Lung (tissue), 12 donors: Measurements from ENCODE around the gene PNMA3. TPM values are rescaled to one million over a fixed set of nuclear protein-coding genes. Genes with fewer than 3 reads are reported as not detected.

Source experiments
- ATAC-seq: fragments of 200-7000 bp; cut with Tn5 transposase; one replicate; pipeline ENCODE4 v1.9.1; 2020; ENCODE audit warnings: moderate number of reproducible peaks; ENCODE audit not compliant: insufficient read depth, low FRiP score
- DNase-seq, 3 donors: peaks; one replicate each; pipeline ENCODE4 v3.0.0-alpha.2; 2013 to 2017
- H3K27ac ChIP-seq, 2 donors: one replicate each; pipeline ENCODE4 v1.5.1; 2013; ENCODE audit warnings: mild to moderate bottlenecking in 2 of 2, moderate library complexity in 2 of 2, control low read depth in 1 of 2, inconsistent platforms in 1 of 2, low read depth in 1 of 2, low read length in 1 of 2
- H3K27me3 ChIP-seq, 3 donors: one replicate each; pipeline ENCODE4 v1.5.1; 2013; ENCODE audit warnings: low read length in 2 of 3; ENCODE audit not compliant: control insufficient read depth in 3 of 3, insufficient read depth in 3 of 3
- H3K36me3 ChIP-seq, 4 donors: one replicate each; pipeline ENCODE4 v1.5.1; 2013; ENCODE audit warnings: low read length in 4 of 4, mild to moderate bottlenecking in 1 of 4, moderate library complexity in 1 of 4; ENCODE audit not compliant: control insufficient read depth in 4 of 4, insufficient read depth in 4 of 4
- H3K4me1 ChIP-seq, 5 donors: one replicate each; pipeline ENCODE4 v1.5.1; 2013; ENCODE audit warnings: low read length in 5 of 5, mild to moderate bottlenecking in 2 of 5, moderate library complexity in 1 of 5; ENCODE audit not compliant: control insufficient read depth in 5 of 5, insufficient read depth in 5 of 5
- H3K4me3 ChIP-seq: one replicate; pipeline ENCODE4 v1.5.1; 2013; ENCODE audit warnings: mild to moderate bottlenecking, control low read depth, moderate library complexity
- H3K9ac ChIP-seq, 2 donors: one replicate each; pipeline ENCODE4 v1.5.1; 2013; ENCODE audit warnings: low read length in 2 of 2, control low read depth in 1 of 2; ENCODE audit not compliant: insufficient read depth in 1 of 2
- H3K9me3 ChIP-seq, 4 donors: one replicate each; pipeline ENCODE4 v1.5.1; 2013; ENCODE audit warnings: low read length in 3 of 4, mild to moderate bottlenecking in 1 of 4, moderate library complexity in 1 of 4; ENCODE audit not compliant: control insufficient read depth in 4 of 4, insufficient read depth in 3 of 4
- WGBS, 2 donors: extraction: QIAGEN DNeasy Blood & Tissue Kit; methylation state at CpG; one replicate each; pipeline ENCODE4 v1.1.7; 2013; 5-methylcytosine and 5-hydroxymethylcytosine counted together
- polyA plus RNA-seq, 2 donors: library from polyadenylated mRNA; stranded (reverse); fragments of 200-250 nt; gene quantifications; one replicate each; pipeline ENCODE4 v1.2.1, GENCODE V29; 2013
- total RNA-seq, 2 donors: library from RNA; depleted of rRNA in 1 of 2; stranded (reverse); fragments of >200 nt in 1 of 2; gene quantifications; one replicate each; pipeline ENCODE4 v1.2.1, GENCODE V29; 2014 to 2021
- TF ChIP-seq, protein P1 (sequence below): IDR thresholded peaks from 2 replicates; pipeline ENCODE4 v1.5.1; 2012; ENCODE audit warnings: mild to moderate bottlenecking; ENCODE audit errors: control extremely low read depth, extremely low read depth
- donor health status: control.
- donor health status: control.
- donor health status: Bipolar disorder and iron deficiency.
- donor health status: healthy.
- donor health status: DM: yes; HTN: yes; CAD: no.

PNMA3 gene
- total and polyA plus RNA-seq, 4 donors, result 0.09 to 0.28 (median 0.28) TPM

DNA sequence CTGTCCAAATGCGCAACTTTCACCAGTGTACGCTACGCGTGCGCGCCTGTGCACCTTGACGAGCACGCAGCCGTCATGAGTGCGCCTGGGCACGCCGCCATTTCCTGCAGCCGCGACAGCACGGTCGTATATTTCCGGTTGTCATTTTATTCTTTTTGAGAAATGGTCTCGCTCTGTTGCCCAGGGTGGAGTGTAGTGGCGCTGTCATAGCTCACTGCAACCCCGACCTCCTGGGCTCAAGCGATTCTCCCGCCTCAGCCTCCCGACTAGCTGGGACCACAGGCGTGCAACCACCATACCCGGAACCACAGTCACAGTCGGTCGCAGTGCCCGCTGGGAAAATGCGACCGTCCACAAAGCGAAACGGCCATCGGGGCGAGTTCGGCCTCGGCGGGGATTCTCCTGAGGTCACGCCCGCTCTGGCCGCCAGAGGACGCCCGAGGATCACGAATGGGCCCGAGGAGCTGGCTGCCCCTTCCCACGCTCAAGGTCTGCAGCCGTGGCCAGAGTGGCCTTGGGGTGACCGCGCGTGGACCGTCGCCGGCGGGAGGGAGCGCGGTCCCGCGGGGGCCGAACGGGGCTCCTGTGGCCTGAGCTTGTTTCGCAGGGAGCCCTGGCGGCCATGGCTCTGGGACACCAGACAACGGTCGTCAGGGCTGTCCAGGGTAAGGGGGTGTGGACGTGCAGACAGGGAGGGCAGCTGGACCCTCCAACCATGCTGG is 23.7 kb upstream of the PNMA3 start:
- H3K27me3 ChIP-seq, result peaks cover 0 to 5% (median 0%) of the 10 kb centered on the region in 3 donors
- DNase-seq (peak; percentile 61 to 74 (median 67)), ATAC-seq (peak; percentile 80)
- H3K4me3 ChIP-seq, result peak overlapping the region; percentile 15
- peaks cover 0 to 6% (median 0%) of the 10 kb centered on the region in 4 donors for H3K9me3 ChIP-seq
- no peak overlapping the region for H3K9ac ChIP-seq
- peaks cover 0 to 3% (median 0%) of the 10 kb centered on the region in 5 donors for H3K4me1 ChIP-seq
- H3K27ac ChIP-seq, result no peak overlapping the region
- 14 to 41% methylated on average over 32 to 64 of the region's 64 CpGs for WGBS, 2 donors
- H3K36me3 ChIP-seq, result no peaks in the 10 kb centered on the region
- TF ChIP-seq, protein P1, sequence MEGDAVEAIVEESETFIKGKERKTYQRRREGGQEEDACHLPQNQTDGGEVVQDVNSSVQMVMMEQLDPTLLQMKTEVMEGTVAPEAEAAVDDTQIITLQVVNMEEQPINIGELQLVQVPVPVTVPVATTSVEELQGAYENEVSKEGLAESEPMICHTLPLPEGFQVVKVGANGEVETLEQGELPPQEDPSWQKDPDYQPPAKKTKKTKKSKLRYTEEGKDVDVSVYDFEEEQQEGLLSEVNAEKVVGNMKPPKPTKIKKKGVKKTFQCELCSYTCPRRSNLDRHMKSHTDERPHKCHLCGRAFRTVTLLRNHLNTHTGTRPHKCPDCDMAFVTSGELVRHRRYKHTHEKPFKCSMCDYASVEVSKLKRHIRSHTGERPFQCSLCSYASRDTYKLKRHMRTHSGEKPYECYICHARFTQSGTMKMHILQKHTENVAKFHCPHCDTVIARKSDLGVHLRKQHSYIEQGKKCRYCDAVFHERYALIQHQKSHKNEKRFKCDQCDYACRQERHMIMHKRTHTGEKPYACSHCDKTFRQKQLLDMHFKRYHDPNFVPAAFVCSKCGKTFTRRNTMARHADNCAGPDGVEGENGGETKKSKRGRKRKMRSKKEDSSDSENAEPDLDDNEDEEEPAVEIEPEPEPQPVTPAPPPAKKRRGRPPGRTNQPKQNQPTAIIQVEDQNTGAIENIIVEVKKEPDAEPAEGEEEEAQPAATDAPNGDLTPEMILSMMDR, result peak; percentile 71

DNA sequence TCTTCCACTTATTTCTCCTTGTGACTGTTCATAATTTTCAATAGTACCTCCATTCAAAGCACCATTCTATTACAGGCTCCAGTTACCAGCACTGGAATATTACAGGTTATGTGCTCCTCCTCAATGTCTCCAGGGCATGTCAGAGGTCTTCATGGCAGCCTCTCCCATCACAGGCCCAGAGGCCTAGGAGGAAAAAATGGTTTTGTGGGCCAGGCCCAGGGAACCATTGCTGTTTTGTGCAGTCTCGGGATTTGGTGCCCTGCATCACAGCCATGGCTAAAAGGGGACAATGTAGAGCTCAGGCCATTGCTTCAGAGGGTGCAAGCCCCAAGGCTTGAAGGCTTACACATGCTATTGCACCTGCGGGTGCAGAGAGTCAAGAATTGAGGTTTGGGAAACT is 7.2 kb upstream of the PNMA3 start:
- TF ChIP-seq, protein P1, result no peak
- 86 to 93% methylated on average over 2 of the region's 2 CpGs for WGBS, 2 donors

DNA sequence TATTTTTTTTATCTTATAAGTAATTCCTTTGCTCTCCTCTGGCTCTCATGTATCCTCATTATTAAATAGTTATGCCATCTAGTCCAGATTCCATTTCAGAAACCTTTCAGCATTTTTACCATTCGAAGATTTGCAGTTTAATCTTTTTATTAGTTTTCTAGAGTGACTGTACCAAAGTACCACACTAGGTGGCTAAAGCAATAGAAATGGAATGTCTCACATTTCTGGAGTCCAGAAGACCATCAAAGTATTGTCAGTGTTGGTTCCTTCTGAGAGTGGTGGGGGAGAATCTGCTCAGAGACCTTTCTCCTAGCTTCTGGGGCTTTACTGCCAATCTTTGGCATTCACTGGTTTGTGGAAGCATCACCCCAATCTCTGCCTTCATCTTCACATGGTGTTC is 3.7 kb upstream of the PNMA3 start:
- H3K9me3 ChIP-seq, result peaks cover 0 to 17% (median 4%) of the 10 kb centered on the region in 4 donors
- TF ChIP-seq, protein P1, result no peak
- WGBS, 2 donors, result 81 to 94% methylated on average over 1 of the region's 1 CpG
- no peak overlapping the region for H3K4me3 ChIP-seq
- H3K4me1 ChIP-seq, result peaks cover 0 to 2% (median 0%) of the 10 kb centered on the region in 5 donors
- DNase-seq (no peak), ATAC-seq (no peak)
- no peaks in the 10 kb centered on the region for H3K36me3 ChIP-seq
- no peak overlapping the region for H3K27ac ChIP-seq
- no peak overlapping the region for H3K9ac ChIP-seq
- peaks cover 0 to 3% (median 0%) of the 10 kb centered on the region in 3 donors for H3K27me3 ChIP-seq

More for the DNA sequence above, 7.2 kb upstream of the PNMA3 start:
- Histone ChIP-seq H3K4me3 (no peak overlapping the region), H3K4me1 (no peaks in the 10 kb centered on the region), H3K9ac (no peak overlapping the region), H3K27me3 (peaks cover 0 to 5% (median 0%) of the 10 kb centered on the region in 3 donors), H3K36me3 (no peaks in the 10 kb centered on the region), H3K27ac (no peak overlapping the region), H3K9me3 (peaks cover 0 to 21% (median 4%) of the 10 kb centered on the region in 4 donors)
- DNase-seq, result no peak
- no peak for ATAC-seq
